Endometrial microvascular endothelial cells (primary cell): ENCODE measurements around the gene DPY30. TPM values are rescaled to one million over a fixed set of nuclear protein-coding genes. Genes with fewer than 3 reads are reported as not detected.
"Not testable (repeated sequence)": the region's sequence is repeated elsewhere in the genome, so short reads cannot be mapped to it uniquely, and the experiment has no call there.

Source experiments
- in situ Hi-C: cut with HindIII; loops from 2 replicates; pipeline ENCODE4 v1.10.0; 2017; ENCODE audit warnings: low sequenced_read_pairs, low pct_unique_long_range_greater_than_20kb; ENCODE audit errors: inconsistent ontology term
- total RNA-seq: library from RNA; depleted of rRNA; stranded (reverse); fragments of >200 nt; gene quantifications from one replicate; pipeline ENCODE4 v1.2.3, GENCODE V29; 2015; ENCODE audit errors: inconsistent ontology term

DPY30 gene
- total RNA-seq, 1 donor from 2014 or later = 102 TPM

DNA sequence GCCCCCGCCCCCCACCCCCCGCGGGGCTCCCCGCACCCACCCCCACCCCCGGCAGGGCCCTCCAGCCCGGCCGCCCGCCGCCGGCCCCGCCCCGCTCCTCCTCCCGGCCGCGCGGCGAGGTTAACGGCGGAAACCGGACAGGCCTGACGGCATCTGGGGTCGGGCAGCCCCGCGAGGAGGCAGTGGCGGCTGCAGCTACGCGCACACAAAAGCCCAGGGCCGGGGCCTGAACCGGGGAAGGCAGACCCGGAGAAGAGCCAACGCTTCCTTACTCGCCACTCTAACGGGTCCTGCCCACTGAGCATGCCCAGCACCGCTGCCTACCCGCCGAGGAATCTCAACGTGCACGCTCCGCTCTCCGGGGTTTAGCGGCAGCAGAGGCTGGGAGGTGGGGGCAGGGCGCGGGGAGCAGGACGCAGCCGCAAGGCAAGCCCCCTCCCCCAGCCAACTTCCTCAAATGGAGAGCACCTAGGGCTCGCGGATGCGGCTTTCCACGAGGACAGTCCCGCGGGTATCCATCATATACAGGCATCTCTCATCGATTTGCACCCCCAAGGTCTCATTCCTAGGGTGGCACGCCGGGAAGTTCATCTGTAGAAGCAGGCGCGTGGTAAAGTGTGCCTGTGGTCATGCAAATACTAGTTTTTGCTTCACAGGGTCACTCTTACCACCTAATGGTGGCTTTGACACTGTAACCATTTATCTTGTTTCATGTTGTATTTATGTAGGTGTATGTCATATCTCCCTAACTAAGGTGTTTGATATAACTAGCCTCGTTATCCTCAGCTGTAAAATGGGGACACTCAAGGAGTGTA is 28.7 kb downstream of the DPY30 start, which contains the start of gene MEMO1:
TSS of gene MEMO1 (minus strand) at position 339 of the 815 bp plus-strand sequence. CDS start 761 bp downstream, outside the sequence.
- in situ Hi-C loops = no loop called here

DNA sequence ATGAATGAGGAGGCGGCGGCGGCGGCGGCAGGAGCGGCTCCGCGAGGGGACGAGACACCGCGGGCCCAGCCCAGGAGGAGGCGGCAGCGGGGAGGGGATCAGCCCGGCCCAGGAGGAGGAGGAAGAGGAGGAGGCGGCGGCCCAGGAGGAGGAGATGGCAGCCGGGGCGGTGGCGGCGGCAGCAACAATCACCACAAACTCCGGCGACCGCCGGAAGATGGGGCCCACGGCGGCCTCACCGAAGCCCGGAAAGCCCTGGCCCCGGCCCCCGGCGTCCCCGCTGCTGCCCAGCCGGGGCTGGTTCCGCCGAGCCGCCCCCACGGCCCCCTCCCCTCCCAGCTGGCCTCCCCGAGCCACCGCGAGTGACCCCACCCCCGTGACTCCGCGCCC is 29.3 kb downstream of the DPY30 start:
- in situ Hi-C loops = not testable (repeated sequence)

DNA sequence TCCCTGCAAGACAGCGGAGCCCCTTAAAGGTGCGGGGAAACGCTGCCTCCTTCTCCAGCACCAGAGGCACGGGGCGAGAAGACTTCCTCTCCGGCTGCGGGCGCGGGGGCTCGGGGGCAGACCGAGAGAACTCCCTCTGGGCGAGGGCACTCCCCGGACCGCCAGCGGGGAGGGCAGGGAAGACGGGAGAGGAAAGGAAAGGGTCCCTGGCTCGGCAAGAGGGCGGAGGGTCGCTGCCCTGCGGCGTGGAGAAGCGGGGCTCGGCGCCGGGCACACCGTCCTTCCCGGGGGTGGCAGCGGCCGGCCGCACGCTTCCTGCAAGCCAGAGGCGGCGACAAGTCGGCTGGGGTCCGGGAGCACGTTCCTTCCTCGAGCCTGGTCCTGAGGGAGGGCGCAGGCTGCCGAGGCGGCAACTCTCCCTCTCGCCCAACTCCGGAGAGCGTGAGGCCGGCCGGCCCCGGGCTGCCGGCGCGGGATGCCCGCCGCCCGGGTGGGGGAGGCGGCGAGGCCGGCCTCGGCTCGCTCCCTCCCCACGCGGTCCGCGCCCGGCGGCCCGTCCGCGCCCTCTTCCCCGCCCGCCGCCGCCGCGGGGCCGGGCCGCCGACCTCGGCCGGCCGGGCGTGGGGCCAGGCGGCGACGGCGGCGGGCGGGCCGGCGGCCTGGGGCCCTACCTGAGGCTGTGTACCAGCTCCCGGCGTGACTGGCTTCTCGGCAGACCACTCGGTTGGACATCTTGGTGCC is 29.9 kb downstream of the DPY30 start:
- in situ Hi-C loops = no loop called here

DNA sequence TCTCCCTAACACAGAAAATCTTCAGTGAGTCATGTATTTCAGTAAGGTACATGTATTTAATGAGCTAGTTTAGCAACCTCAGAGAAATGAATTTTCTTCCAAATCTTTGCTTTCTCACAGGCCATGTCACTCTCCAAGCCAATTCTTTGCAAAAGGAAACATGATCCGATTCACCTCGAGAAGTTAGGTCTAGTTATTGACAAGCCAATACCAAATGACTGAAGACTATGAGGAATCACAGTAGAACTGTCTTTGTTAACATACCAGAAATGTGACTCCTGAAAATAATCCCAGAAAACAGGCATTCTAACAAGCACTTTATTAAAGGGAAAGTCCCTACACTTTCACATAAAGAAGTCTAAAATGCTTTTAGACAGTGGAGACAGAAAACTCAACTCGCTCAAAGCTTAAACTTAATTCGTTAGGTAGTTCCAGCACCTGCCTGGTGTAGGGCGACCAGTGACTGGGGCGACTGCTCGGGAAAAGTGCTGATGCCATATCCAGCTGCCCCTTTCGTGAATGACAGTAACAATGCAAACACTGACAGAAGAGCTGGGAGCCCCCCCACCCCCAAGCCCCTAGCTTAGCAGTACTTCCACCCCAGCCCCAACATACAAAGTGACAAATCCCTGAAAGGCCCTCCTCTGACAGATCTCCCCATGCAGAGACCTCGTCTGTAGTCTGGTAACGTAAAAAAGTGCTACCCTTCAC is 30.6 kb downstream of the DPY30 start:
- in situ Hi-C loops = no loop called here

DNA sequence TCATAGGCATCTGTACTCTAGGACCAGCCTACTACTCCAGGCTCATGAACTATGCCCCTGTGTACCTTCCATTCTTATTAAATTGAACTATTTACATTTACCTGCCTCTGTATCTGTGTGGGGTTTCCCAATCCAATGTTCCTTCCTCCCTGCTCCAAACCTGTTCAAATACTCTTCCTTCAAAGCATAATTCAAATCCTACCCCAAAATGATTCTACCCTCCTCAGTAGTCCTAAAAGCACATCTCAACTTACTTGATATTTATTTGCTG is 32.5 kb downstream of the DPY30 start:
- in situ Hi-C loops = no loop called here

DNA sequence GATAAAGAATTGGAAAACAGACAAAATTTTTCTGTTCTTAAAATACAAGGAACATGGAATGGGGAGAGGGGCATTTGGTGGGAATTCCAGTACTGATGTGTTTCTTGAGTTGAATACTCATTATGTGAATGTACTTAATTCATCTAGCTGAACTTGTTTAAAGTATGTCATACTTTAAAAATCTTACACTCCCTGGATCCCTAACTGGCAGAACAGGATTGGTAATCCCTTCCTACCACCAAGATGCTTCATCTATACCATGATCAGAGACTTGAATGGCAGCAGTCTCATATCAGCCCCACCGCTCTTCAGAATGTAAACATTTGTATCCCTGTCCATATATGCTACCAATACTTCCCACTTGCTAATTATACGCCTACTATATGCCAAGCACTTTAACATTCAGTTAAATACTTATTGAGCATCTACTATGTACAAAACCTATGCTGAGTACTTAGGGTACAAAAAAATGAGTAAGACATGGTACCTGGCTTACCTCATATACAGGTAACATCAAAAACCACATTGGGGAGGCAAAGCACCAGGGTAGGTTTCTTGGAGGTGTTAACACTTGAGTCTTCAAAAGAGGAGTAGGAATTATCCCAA is 34.1 kb downstream of the DPY30 start:
- in situ Hi-C loops = no loop called here

DNA sequence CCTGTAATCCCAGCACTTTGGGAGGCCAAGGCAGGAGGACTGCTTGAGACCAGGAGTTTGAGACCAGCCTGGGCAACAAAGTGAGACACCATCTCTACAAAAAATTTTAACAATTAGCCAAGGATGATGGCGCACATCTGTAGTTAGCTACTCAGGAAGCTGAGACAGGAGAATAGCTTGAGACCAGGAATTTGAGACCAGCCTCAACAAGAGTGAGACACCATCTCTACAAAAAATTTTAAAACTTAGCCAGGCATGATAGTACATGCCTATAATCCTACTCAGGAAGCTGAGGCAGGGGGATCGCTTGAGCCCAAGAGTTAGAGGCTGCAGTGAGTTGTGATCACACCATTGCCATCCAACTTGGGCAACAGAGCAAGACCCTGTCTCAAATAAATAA is 35.8 kb downstream of the DPY30 start:
- in situ Hi-C loops = no loop called here

DNA sequence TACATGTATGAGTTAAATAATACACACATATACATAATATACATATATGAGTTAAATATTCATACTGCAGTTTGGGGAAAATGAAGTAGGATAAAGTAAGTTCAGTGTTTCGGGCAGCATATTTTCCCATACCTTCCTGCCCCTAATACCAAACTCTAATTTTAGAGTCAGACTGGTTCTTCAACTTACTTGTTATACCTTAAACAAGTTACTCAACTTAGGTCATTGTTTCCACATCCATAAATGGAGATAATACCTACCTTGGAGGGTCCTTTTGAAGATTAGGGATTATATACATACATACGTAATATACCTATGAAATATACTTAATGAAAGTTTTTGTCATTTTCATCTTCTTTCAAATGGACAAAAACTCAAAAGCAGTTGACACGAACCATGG is 37.2 kb downstream of the DPY30 start:
- in situ Hi-C loops = no loop called here

DNA sequence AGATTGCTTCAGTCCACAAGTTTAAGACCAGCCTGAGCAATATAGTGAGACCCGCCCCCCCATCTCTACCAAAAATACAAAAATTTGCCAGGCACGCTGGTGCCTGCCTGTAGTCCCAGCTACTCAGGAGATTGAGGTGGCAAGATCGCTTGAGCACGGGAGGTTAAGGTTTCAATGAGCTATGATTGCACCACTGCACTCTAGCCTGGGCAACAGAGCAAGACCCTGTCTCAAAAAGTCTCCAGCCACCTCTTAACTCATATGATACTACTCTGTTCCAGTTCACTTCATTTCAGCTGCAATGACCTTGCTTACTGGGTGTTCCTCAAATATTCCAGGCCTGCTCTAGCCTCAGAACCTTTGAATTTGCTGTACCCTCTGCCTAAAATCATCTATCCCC is 40.2 kb downstream of the DPY30 start:
- in situ Hi-C loops = no loop called here

DNA sequence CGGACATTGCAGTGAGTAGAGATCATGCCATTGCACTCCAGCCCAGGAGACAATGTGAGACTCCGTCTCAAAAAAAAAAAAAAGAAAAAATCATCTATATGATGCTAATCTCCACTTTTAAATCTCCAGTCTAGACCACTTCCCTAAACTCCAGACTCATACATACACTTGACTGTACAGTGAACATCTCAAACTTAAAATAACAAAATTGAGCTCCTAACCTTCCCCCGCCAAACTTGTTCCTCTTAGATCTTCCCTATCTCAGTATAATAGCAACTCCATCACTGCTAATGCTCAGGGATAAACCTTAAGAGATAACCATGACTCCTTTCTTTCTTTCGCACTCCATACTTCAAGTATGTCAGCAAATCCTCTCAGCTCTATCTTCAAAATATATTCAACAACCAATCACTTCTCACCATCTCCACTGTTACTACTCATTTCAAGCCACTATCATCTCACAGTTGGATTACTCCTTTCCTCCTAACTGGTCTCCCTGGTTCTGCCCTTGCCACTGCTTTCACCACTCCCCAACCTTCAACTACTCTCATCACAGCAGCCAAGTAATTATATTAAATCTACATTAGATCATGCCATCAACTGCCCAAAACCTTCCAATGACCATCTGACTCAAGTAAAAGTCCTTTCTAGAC is 40.7 kb downstream of the DPY30 start:
- in situ Hi-C loops = no loop called here

DNA sequence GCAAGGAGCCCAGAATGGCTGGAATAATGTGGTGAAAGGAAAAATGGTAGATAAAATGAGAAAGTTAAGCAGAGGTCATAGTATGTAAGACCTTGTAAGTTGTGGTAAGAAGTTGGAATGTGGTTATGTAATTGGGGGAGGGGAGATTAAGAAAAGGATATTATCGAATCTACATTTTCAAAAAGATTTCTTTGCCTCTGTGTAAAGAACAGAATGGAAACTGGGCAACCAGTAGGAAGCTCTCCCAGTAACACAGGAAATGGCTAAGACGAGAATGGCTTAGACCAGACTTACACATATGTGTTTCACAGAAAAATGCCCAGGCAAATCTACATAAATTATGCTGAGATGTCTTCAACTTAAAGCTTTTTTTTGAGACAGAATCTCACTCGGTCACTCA is 42.0 kb downstream of the DPY30 start:
- in situ Hi-C loops = no loop called here

DNA sequence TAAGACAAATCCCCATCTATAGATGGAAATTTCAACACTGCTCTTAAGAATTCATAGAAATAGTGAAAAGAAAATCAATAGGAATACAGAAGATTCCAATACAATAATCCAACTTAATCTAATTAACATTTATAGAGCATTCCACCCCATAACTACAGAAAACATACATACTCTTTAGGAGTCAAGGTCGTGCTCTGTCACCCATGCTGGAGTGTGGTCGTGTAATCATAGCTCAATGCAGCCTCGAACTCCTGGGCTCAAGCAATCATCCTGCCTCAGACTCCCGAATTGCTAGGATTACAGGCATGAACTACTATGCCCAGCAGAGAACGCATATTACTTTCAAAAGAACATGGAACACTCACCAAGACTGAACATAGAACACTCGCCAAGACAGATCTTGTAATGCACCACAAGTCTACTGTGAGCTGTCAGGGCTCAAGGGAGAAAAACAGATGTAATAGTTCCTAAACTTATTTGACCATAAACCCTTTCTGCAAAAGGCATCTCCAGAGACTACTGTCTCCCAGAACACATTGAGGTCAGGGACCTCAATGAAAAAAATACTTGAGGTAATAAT is 42.9 kb downstream of the DPY30 start:
- in situ Hi-C loops = no loop called here

DNA sequence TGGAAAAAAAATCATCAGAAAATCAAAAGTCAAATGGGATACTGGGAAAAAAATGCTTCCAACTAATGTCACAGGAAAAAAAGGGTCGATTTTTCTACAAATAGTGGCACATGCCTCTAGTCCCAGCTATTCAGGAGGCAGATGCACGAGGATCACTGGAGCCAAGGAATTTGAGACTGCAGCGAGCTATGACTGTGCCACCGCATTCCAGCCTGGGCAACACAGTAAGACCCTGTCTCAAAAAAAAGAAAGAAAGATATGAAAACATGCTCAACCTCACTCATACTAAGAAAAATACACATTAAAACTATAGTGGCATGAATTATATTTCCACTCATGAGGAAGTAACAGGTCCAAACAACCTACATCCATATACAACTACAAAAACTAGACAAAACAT is 46.7 kb downstream of the DPY30 start:
- in situ Hi-C loops = no loop called here

DNA sequence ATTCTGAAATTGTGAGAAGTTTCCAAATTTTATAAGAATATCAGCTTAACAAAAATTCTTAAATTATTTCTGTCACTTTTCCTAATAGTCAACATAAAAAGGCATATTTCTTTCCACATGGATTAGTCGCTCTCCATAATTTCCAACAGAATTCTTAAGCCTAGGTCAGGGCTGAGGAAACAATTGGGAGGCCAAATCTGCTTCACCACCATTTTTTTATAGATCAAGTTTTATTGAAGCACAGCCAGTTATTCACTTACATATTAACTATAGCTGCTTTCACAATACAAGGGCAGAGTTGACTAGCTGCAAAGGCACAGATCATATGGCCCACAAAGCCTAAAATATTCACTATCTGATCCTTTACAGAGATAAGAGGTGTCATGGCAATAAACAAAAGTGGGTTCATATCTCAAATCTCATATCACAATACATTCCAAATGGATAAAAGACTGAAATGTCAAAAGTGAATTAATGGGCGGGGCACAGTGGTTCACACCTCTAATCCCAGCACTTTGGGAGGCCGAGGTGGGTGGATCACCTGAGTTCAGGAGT is 47.5 kb downstream of the DPY30 start:
- in situ Hi-C loops = no loop called here

DNA sequence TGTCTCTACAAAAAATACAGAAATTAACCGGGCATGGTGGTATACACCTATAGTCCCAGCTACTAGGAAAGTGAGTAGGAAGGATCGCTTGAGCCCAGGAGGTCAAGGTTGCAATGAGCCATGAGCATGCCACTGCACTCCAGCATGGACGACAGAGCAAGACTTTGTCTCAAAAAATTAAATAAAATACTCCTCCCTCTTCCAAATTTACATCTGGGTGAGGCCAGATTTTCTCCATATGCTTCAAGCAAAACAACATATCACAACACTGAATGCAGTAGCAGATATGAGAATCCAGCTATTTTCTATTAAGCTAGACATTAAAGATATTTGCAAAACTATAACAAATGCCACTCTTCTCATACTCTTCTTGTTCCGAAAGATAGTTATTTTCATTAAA is 49.7 kb downstream of the DPY30 start:
- in situ Hi-C loops = no loop called here

DNA sequence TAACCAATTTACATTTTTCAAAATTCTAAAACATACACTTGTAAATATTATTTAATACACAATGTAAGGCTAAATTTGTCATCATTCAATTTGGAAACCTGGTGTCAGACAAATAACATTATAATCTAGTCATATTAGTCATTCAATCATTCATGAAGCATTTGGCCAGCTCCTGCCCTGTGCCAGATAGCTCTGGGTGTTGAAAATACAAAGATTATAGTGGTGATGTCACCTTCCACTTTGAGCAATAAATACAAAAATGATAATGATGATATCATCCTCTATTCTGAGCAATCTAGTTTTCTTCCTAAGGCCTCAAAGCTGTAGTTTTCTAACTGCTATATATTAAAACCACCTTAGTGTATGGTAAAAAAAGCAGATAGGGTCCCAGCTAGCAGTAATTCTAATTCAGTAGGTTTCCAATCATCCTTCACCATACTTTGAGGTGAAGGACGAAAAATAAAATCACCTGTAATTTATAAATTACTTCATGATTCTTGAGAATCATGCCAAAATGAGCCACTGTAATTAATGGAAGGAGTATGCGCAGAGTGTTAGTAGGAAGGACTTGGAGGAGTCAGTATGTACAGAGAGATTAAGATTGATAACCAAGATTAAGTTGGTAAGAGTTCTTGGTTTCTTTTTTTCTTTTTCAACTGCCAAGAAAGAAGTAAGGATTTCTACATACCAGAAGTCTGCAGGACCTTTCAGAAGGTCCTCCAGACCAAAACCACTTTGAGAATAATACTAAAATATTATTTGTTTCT is 52.0 kb downstream of the DPY30 start:
- in situ Hi-C loops = no loop called here

DNA sequence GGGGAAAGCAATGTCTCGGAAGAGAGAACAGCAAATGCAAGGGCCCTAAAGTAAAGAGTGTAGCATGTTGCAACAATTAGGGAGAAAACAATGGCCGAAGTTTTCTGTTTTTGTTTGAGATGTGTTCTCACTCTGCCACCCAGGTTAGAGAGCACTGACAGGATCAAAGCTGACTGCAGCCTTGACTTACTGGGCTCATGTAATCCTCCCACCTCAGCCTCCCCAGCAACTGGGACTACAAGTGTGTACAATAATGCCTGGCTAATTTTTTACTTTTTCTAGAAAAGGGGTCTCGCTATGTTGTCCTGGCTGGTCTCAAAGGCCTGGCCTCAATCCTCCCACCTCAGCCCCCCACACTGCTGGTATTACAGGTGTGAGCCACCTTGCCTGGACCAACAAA is 52.7 kb downstream of the DPY30 start:
- in situ Hi-C loops = no loop called here
